HEK293 (cell line): ENCODE data around the gene ZNF687.

ENCODE experiments used
- CTCF ChIA-PET: fragments of 350-600 bp; formaldehyde crosslinking; extraction: SDS; loops from one replicate; lab custom pipeline; 2021; ENCODE audit warnings: antibody characterized with exemption; lab: Yijun Ruan, JAX
- POLR2A ChIA-PET: fragments of 300-600 bp; formaldehyde crosslinking; extraction: SDS; loops from one replicate; lab custom pipeline; 2020; ENCODE audit warnings: antibody characterized with exemption, inconsistent platforms; lab: Yijun Ruan, JAX
- H3K27ac ChIP-seq: fragments of 200-500 bp; sonication (Bioruptor generic); 2 replicates; pipeline ENCODE4 v1.5.1; 2014; ENCODE audit warnings: low read depth, low read length, control low read depth, inconsistent platforms; ENCODE audit errors: extremely low read depth
- H3K36me3 ChIP-seq, 2 experiments: fragments of 200-500 bp in 1 of 2; sonication (Bioruptor generic) in 1 of 2; 1 replicate in 1 of 2; 2 replicates in 1 of 2; pipeline ENCODE4 v1.5.1; 2014 to 2017; ENCODE audit warnings: inconsistent platforms in 2 of 2, low read length in 2 of 2; ENCODE audit not compliant: control insufficient read depth in 2 of 2, insufficient read depth in 1 of 2
- H3K4me1 ChIP-seq: fragments of 200-500 bp; sonication (Bioruptor generic); 2 replicates; pipeline ENCODE4 v1.5.1; 2014; ENCODE audit warnings: mild to moderate bottlenecking, low read length, inconsistent platforms; ENCODE audit not compliant: control insufficient read depth, insufficient read depth
- H3K4me3 ChIP-seq: 2 replicates; pipeline ENCODE4 v1.5.1; 2011; ENCODE audit warnings: low read depth, mild to moderate bottlenecking, control low read depth, low read length, moderate library complexity
- H3K9me3 ChIP-seq: fragments of 200-500 bp; sonication (Bioruptor generic); 2 replicates; pipeline ENCODE4 v1.5.1; 2014; ENCODE audit warnings: low read depth, low read length, inconsistent platforms; ENCODE audit not compliant: control insufficient read depth, insufficient read depth
- CTCF ChIP-seq: fragments of 450-650 bp; formaldehyde crosslinking; IDR thresholded peaks from 2 replicates; pipeline ENCODE4 v1.5.1; 2016; ENCODE audit warnings: missing biosample characterization, missing genetic modification characterization
- FEZF1 ChIP-seq: fragments of 450-650 bp; formaldehyde crosslinking; IDR thresholded peaks from 2 replicates; pipeline ENCODE4 v1.5.1; 2016; ENCODE audit warnings: missing biosample characterization, missing genetic modification characterization
- GLI2 ChIP-seq: fragments of 450-650 bp; formaldehyde crosslinking; IDR thresholded peaks from 2 replicates; pipeline ENCODE4; 2017; ENCODE audit warnings: missing biosample characterization, missing genetic modification characterization, low read depth, borderline replicate concordance
- HOXA7 ChIP-seq: sonication (generic); formaldehyde crosslinking; IDR thresholded peaks from 2 replicates; pipeline ENCODE4 v1.8.1; 2022; ENCODE audit warnings: missing genetic modification reagents, borderline replicate concordance
- KLF17 ChIP-seq: fragments of 450-650 bp; formaldehyde crosslinking; IDR thresholded peaks from 2 replicates; pipeline ENCODE4 v1.5.1; 2016; ENCODE audit warnings: missing biosample characterization, missing genetic modification characterization
- MYNN ChIP-seq: fragments of 450-650 bp; formaldehyde crosslinking; IDR thresholded peaks from 2 replicates; pipeline ENCODE4 v1.5.1; 2016; ENCODE audit warnings: missing biosample characterization, missing genetic modification characterization, borderline replicate concordance
- PRDM1 ChIP-seq: fragments of 450-650 bp; formaldehyde crosslinking; IDR thresholded peaks from 2 replicates; pipeline ENCODE4; 2016; ENCODE audit warnings: missing biosample characterization, missing genetic modification characterization
- RBAK ChIP-seq: fragments of 450-650 bp; formaldehyde crosslinking; IDR thresholded peaks from 2 replicates; pipeline ENCODE4 v1.5.1; 2016; ENCODE audit warnings: missing biosample characterization, missing genetic modification characterization
- TRIM28 ChIP-seq: IDR thresholded peaks from 2 replicates; pipeline ENCODE4 v1.6.1; 2011; ENCODE audit warnings: low read length, control low read depth, borderline replicate concordance
- WT1 ChIP-seq: fragments of 450-650 bp; formaldehyde crosslinking; IDR thresholded peaks from 2 replicates; pipeline ENCODE4 v1.5.1; 2016; ENCODE audit warnings: missing biosample characterization, missing genetic modification characterization
- ZBTB1 ChIP-seq: fragments of 450-650 bp; formaldehyde crosslinking; IDR thresholded peaks from 2 replicates; pipeline ENCODE4 v1.5.1; 2016; ENCODE audit warnings: missing biosample characterization, missing genetic modification characterization
- ZBTB48 ChIP-seq: fragments of 450-650 bp; formaldehyde crosslinking; IDR thresholded peaks from 2 replicates; pipeline ENCODE4 v1.5.1; 2016; ENCODE audit warnings: missing biosample characterization, missing genetic modification characterization
- ZBTB49 ChIP-seq: fragments of 450-650 bp; formaldehyde crosslinking; IDR thresholded peaks from 2 replicates; pipeline ENCODE4 v1.5.1; 2016; ENCODE audit warnings: missing biosample characterization, missing genetic modification characterization, low read depth
- ZNF248 ChIP-seq: fragments of 450-650 bp; formaldehyde crosslinking; IDR thresholded peaks from 2 replicates; pipeline ENCODE4 v1.5.1; 2017; ENCODE audit warnings: missing biosample characterization, missing genetic modification characterization
- ZNF324 ChIP-seq: fragments of 450-650 bp; formaldehyde crosslinking; IDR thresholded peaks from 2 replicates; pipeline ENCODE4 v1.5.1; 2016; ENCODE audit warnings: missing biosample characterization, missing genetic modification characterization
- ZNF488 ChIP-seq: fragments of 450-650 bp; formaldehyde crosslinking; IDR thresholded peaks from 2 replicates; pipeline ENCODE4 v1.5.1; 2016; ENCODE audit warnings: missing biosample characterization, missing genetic modification characterization
- ZNF549 ChIP-seq: fragments of 450-650 bp; IDR thresholded peaks from 2 replicates; pipeline ENCODE4 v1.5.1; 2018; ENCODE audit warnings: missing biosample characterization, missing genetic modification characterization, mild to moderate bottlenecking, inconsistent platforms, moderate library complexity
- ZNF658 ChIP-seq: fragments of 450-650 bp; formaldehyde crosslinking; IDR thresholded peaks from 2 replicates; pipeline ENCODE4; 2016; ENCODE audit warnings: missing biosample characterization, missing genetic modification characterization
- ZNF660 ChIP-seq: fragments of 450-650 bp; IDR thresholded peaks from 2 replicates; pipeline ENCODE4 v1.5.1; 2018; ENCODE audit warnings: missing biosample characterization, mild to moderate bottlenecking, missing genetic modification characterization
- ZNF785 ChIP-seq: fragments of 450-650 bp; formaldehyde crosslinking; IDR thresholded peaks from 2 replicates; pipeline ENCODE4 v1.5.1; 2016; ENCODE audit warnings: missing biosample characterization, missing genetic modification characterization
- ZSCAN5A ChIP-seq: fragments of 450-650 bp; formaldehyde crosslinking; IDR thresholded peaks from 2 replicates; pipeline ENCODE4 v1.5.1; 2016; ENCODE audit warnings: missing biosample characterization, missing genetic modification characterization

ZNF687 gene

GRCh38 chr1:151246786-151247185 lies 35.3 kb upstream of the ZNF687 start:
- ChIA-PET CTCF (interaction anchor here (1.2 kb wide), 2 partner anchors 94 to 147 kb away, joined by 3 to 4 read pairs; no protein-coding TSS in a partner anchor), POLR2A (interaction anchor here (0.8 to 1.2 kb wide), 2 partner anchors 11 to 57 kb away, joined by 4 read pairs; partner anchors contain the start of gene VPS72)
- peaks cover 65 to 83% of the 10 kb centered on the region in 2 experiments for H3K36me3 ChIP-seq
- no peak overlapping the region for H3K4me3 ChIP-seq
- TF ChIP-seq WT1 (tag by site-specific recombination) (no peak), PRDM1 (tag by site-specific recombination) (no peak), ZNF549 (tag by site-specific recombination) (no peak), ZBTB48 (tag by site-specific recombination) (no peak), MYNN (no peak)
- no peaks in the 10 kb centered on the region for H3K4me1 ChIP-seq
- H3K27ac ChIP-seq, result no peak overlapping the region
- no peaks in the 10 kb centered on the region for H3K9me3 ChIP-seq

- Histone ChIP-seq H3K36me3 (peaks cover 17 to 32% of the 10 kb centered on the region in 2 experiments), H3K9me3 (no peaks in the 10 kb centered on the region), H3K4me3 (no peak overlapping the region), H3K27ac (no peak overlapping the region), H3K4me1 (no peaks in the 10 kb centered on the region)
- CTCF ChIA-PET, result interaction anchor here (0.6 to 3.3 kb wide), 32 partner anchors 9 to 512 kb away, joined by 3 to 16 read pairs (median 4); partner anchors contain the start of genes SCNM1, TMOD4 and VPS72
- POLR2A ChIA-PET, result interaction anchor here (0.5 to 1.5 kb wide), 6 partner anchors 16 to 62 kb away, joined by 3 to 5 read pairs (median 4); partner anchors contain the start of gene VPS72
- TF ChIP-seq ZNF324 (tag by site-specific recombination), result no peak
- TF ChIP-seq KLF17 (tag by site-specific recombination), result no peak
- TF ChIP-seq TRIM28, result 0 out of 2 replicates have a peak, but pooled peaks have one; percentile 50
- TF ChIP-seq HOXA7 (CRISPR knock-in tag), result no peak
- no peak for TF ChIP-seq ZNF658 (tag by site-specific recombination)
- no peak for TF ChIP-seq FEZF1 (tag by site-specific recombination)
- TF ChIP-seq RBAK, result no peak
- TF ChIP-seq ZNF488, result no peak
- peak; percentile 28; the same call in 1 of the 2 replicates for TF ChIP-seq CTCF
- no peak for TF ChIP-seq ZSCAN5A (tag by site-specific recombination)
- TF ChIP-seq ZNF660, result 0 out of 2 replicates have a peak, but pooled peaks have one; percentile 42
- TF ChIP-seq ZBTB1 (tag by site-specific recombination), result no peak
- no peak for TF ChIP-seq ZNF785 (tag by site-specific recombination)
- no peak for TF ChIP-seq GLI2
- no peak for TF ChIP-seq ZBTB49
- no peak for TF ChIP-seq ZNF248 (tag by site-specific recombination)
Observed at GRCh38 chr1:151251656-151252470, 30.2 kb upstream of the ZNF687 start.
